Nephron (organoid): ENCODE measurements around the gene CASP3.
A peak's percentile ranks its signal among the peaks of the same experiment; 100 is the strongest.

Experiments used
- H3K27ac Mint-ChIP-seq, 3 experiments: 2 replicates each; pipeline ENCODE4 v1.8.0; 2020; ENCODE audit warnings: mixed read lengths in 3 of 3, mild to moderate bottlenecking in 2 of 3, moderate library complexity in 1 of 3
- H3K27me3 Mint-ChIP-seq: 2 replicates; pipeline ENCODE4 v1.8.0; 2021; ENCODE audit warnings: low read depth, mild to moderate bottlenecking, moderate library complexity, mixed read lengths
- H3K36me3 Mint-ChIP-seq: 2 replicates; pipeline ENCODE4 v1.8.0; 2020; ENCODE audit warnings: low read depth, mixed read lengths
- H3K4me1 Mint-ChIP-seq: 2 replicates; pipeline ENCODE4 v1.8.0; 2020; ENCODE audit warnings: mixed read lengths
- H3K4me3 Mint-ChIP-seq, 3 experiments: 2 replicates each; pipeline ENCODE4 v1.8.0; 2020; ENCODE audit warnings: mild to moderate bottlenecking in 3 of 3, mixed read lengths in 3 of 3, moderate library complexity in 2 of 3
- H3K9me3 Mint-ChIP-seq: 2 replicates; pipeline ENCODE4 v1.8.0; 2020; ENCODE audit warnings: mixed read lengths
- CTCF ChIP-seq, 3 experiments: fragments of 200-600 bp; sonication (generic); IDR thresholded peaks; one replicate each; pipeline ENCODE4 v1.5.0; 2021; ENCODE audit warnings: antibody characterized with exemption in 3 of 3; ENCODE audit not compliant: unreplicated experiment in 3 of 3

The CASP3 gene

GRCh38 chr4:184648313-184649025 lies 778 bp downstream of the CASP3 start:
- H3K36me3 Mint-ChIP-seq = peaks cover 15% of the 10 kb centered on the region
- H3K4me3 Mint-ChIP-seq = peak overlapping the region; percentile 89 to 92 (median 91)
- TF ChIP-seq CTCF (IDR thresholded peaks at IDR 0.05; ENCODE audit: unreplicated experiment in 3 of 3) = no peak
- H3K4me1 Mint-ChIP-seq = peaks cover 49% of the 10 kb centered on the region
- H3K27ac Mint-ChIP-seq = peak overlapping the region; percentile 82 to 96 (median 95)
- no peaks in the 10 kb centered on the region for H3K27me3 Mint-ChIP-seq
- H3K9me3 Mint-ChIP-seq = no peaks in the 10 kb centered on the region

GRCh38 chr4:184648054-184648312 lies 1.3 kb downstream of the CASP3 start:
- TF ChIP-seq CTCF (IDR thresholded peaks at IDR 0.05; ENCODE audit: unreplicated experiment in 3 of 3) = no peak
- Mint-ChIP-seq H3K27ac (peak overlapping the region; percentile 82 to 96 (median 95)), H3K4me1 (peaks cover 48% of the 10 kb centered on the region), H3K9me3 (no peaks in the 10 kb centered on the region), H3K27me3 (no peaks in the 10 kb centered on the region), H3K4me3 (peak overlapping the region; percentile 89 to 91 (median 91)), H3K36me3 (peaks cover 15% of the 10 kb centered on the region)

GRCh38 chr4:184647266-184648053 lies 1.8 kb downstream of the CASP3 start:
- H3K36me3 Mint-ChIP-seq = peaks cover 16% of the 10 kb centered on the region
- H3K9me3 Mint-ChIP-seq = no peaks in the 10 kb centered on the region
- peak overlapping the region; percentile 89 to 91 (median 91) for H3K4me3 Mint-ChIP-seq
- no peaks in the 10 kb centered on the region for H3K27me3 Mint-ChIP-seq
- no peak for TF ChIP-seq CTCF (IDR thresholded peaks at IDR 0.05; ENCODE audit: unreplicated experiment in 3 of 3)
- peak overlapping the region; percentile 82 to 96 (median 95) for H3K27ac Mint-ChIP-seq
- H3K4me1 Mint-ChIP-seq = peaks cover 46% of the 10 kb centered on the region

GRCh38 chr4:184645904-184646610 lies 3.2 kb downstream of the CASP3 start:
- Mint-ChIP-seq H3K9me3 (no peaks in the 10 kb centered on the region), H3K36me3 (peaks cover 24% of the 10 kb centered on the region), H3K27me3 (no peaks in the 10 kb centered on the region), H3K4me3 (peak overlapping the region; percentile 68 to 91 (median 89)), H3K4me1 (peaks cover 38% of the 10 kb centered on the region), H3K27ac (peak overlapping the region; percentile 25 to 58 (median 36))
- TF ChIP-seq CTCF (IDR thresholded peaks at IDR 0.05; ENCODE audit: unreplicated experiment in 3 of 3) = no peak

- Mint-ChIP-seq H3K27ac (peak overlapping the region in 2 of 3 experiments; percentile 9 to 24), H3K27me3 (no peaks in the 10 kb centered on the region), H3K4me3 (peak overlapping the region in 1 of 3 experiments; percentile 14), H3K4me1 (peaks cover 28% of the 10 kb centered on the region), H3K9me3 (no peaks in the 10 kb centered on the region), H3K36me3 (peaks cover 25% of the 10 kb centered on the region)
- TF ChIP-seq CTCF (IDR thresholded peaks at IDR 0.05; ENCODE audit: unreplicated experiment in 3 of 3) = no peak
Measured at GRCh38 chr4:184644553-184645307, 4.5 kb downstream of the CASP3 start.
